Smooth muscle cell (in vitro differentiated cells): ENCODE data around the gene STIM2. TPM values are rescaled to one million over a fixed set of nuclear protein-coding genes. Genes with fewer than 3 reads are reported as not detected.
A peak's percentile ranks its signal among the peaks of the same experiment; 100 is the strongest.
"Not testable (repeated sequence)": the region's sequence is repeated elsewhere in the genome, so short reads cannot be mapped to it uniquely, and the experiment has no call there.

ENCODE experiments used
- DNase-seq: peaks from one replicate; lab custom pipeline; 2025; ENCODE audit not compliant: unreplicated experiment; lab: John Stamatoyannopoulos, UW
- H2AFZ ChIP-seq: fragments of 200-600 bp; sonication (generic); 2 replicates; pipeline ENCODE4 v1.6.0; 2016; ENCODE audit warnings: antibody characterized with exemption, low read depth, mild to moderate bottlenecking
- H3F3A ChIP-seq: fragments of 200-600 bp; sonication (generic); 2 replicates; pipeline ENCODE4 v1.6.0; 2017; ENCODE audit warnings: antibody characterized with exemption, low read depth
- H3K27ac ChIP-seq: fragments of 200-600 bp; sonication (generic); 2 replicates; pipeline ENCODE4 v1.5.1; 2016; ENCODE audit warnings: low read depth, mild to moderate bottlenecking
- H3K27me3 ChIP-seq: fragments of 200-600 bp; sonication (generic); 2 replicates; pipeline ENCODE4 v1.6.1; 2016; ENCODE audit warnings: low read depth, mild to moderate bottlenecking
- H3K36me3 ChIP-seq: fragments of 200-600 bp; sonication (generic); 2 replicates; pipeline ENCODE4 v1.5.1; 2016; ENCODE audit warnings: low read depth
- H3K4me1 ChIP-seq: fragments of 200-600 bp; sonication (generic); 2 replicates; pipeline ENCODE4 v1.5.1; 2016; ENCODE audit warnings: low read depth
- H3K4me2 ChIP-seq: fragments of 200-600 bp; sonication (generic); 2 replicates; pipeline ENCODE4 v1.6.0; 2016; ENCODE audit warnings: mild to moderate bottlenecking
- H3K4me3 ChIP-seq: fragments of 200-600 bp; sonication (generic); 2 replicates; pipeline ENCODE4 v1.5.1; 2016; ENCODE audit warnings: mild to moderate bottlenecking
- H3K79me2 ChIP-seq: fragments of 200-600 bp; sonication (generic); 2 replicates; pipeline ENCODE4 v1.6.0; 2016; ENCODE audit warnings: low read depth, mild to moderate bottlenecking
- H3K9ac ChIP-seq: fragments of 200-600 bp; sonication (generic); 2 replicates; pipeline ENCODE4 v1.6.0; 2016; ENCODE audit warnings: low read depth
- H3K9me3 ChIP-seq: fragments of 200-600 bp; sonication (generic); replicated peaks from 2 replicates; pipeline ENCODE4 v1.5.1; 2016; ENCODE audit warnings: low read depth
- H4K20me1 ChIP-seq: fragments of 200-600 bp; sonication (generic); 2 replicates; pipeline ENCODE4 v1.6.0; 2016; ENCODE audit warnings: low read depth
- CTCF ChIP-seq: fragments of 200-600 bp; sonication (generic); IDR thresholded peaks from 2 replicates; pipeline ENCODE4 v1.5.1; 2017; ENCODE audit warnings: borderline replicate concordance, mild to moderate bottlenecking, antibody characterized with exemption; ENCODE audit not compliant: insufficient read depth, poor library complexity, severe bottlenecking
- WGBS: methylation state at CpG from one replicate; pipeline ENCODE4 v1.1.7; 2016; ENCODE audit warnings: low lambda C conversion rate; 5-methylcytosine and 5-hydroxymethylcytosine counted together
- polyA plus RNA-seq: library from polyadenylated mRNA; unstranded; fragments of >200 nt; fragmentation: Nextera tagmentation; extraction: Ambion mirVana; gene quantifications from 2 replicates; pipeline ENCODE4 v1.2.1, GENCODE V29; 2016
- total RNA-seq: library from RNA; depleted of rRNA; stranded (reverse); fragments of >200 nt; gene quantifications from 2 replicates; pipeline ENCODE4 v1.2.3, GENCODE V29; 2014

Gene STIM2
- total RNA-seq (69.0 and 77.1 TPM in 2 replicates), polyA plus RNA-seq (31.0 and 31.3 TPM in 2 replicates)

- Histone ChIP-seq H3K27me3 (no peaks in the 10 kb centered on the region), H3K4me2 (peak within 1 kb of the TSS; percentile 99), H2AFZ (peak within 1 kb of the TSS; percentile 46), H3K9me3 (no peaks in the 10 kb centered on the region), H3K9ac (peak within 1 kb of the TSS; percentile 55), H3K4me1 (peaks cover 49% of the 10 kb centered on the region), H3K4me3 (peak within 1 kb of the TSS; percentile 79), H4K20me1 (peaks cover 29% of the 10 kb centered on the region), H3F3A (peaks cover 10% of the 10 kb centered on the region), H3K27ac (peak within 1 kb of the TSS; percentile 63), H3K79me2 (peaks cover 43% of the 10 kb centered on the region), H3K36me3 (no peaks in the 10 kb centered on the region)
- TF ChIP-seq CTCF = no peak
- WGBS = under 1% methylated on average over 52 of the region's 74 CpGs
- peak; percentile 93 for DNase-seq
These were observed at the start of gene STIM2 for GRCh38 chr4:26860157-26860921. STIM2 (plus strand) TSS chr4:26860841.

DNA sequence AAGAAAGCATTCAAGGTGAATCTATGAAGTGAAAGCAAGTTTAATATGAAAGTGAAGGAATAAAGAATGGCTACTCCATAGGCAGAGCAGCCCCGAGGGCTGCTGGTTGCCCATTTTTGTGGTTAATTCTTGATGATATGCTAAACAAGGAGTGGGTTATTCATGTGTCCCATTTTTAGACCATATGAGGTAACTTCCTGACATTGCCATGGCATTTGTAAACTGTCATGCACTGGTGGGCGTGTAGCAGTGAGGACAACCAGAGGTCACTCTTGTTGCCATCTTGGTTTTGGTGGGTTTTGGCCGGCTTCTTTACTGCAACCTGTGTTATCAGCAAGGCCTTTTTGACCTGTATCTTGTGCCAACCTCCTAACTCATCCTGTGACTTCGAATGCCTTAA lies 49.1 kb upstream of the STIM2 start:
- WGBS = 92% methylated on average over 4 of the region's 4 CpGs

GRCh38 chr4:26812049-26812714 lies 48.5 kb upstream of the STIM2 start:
- Histone ChIP-seq H3K4me3 (no peak overlapping the region), H3K27me3 (no peaks in the 10 kb centered on the region), H3K79me2 (no peaks in the 10 kb centered on the region), H3K9me3 (no peaks in the 10 kb centered on the region), H2AFZ (no peak overlapping the region), H3K4me1 (no peaks in the 10 kb centered on the region), H3K27ac (no peak overlapping the region), H4K20me1 (no peaks in the 10 kb centered on the region), H3K9ac (no peak overlapping the region), H3F3A (no peaks in the 10 kb centered on the region), H3K4me2 (peak overlapping the region; percentile 16), H3K36me3 (no peaks in the 10 kb centered on the region)
- 82% methylated on average over 6 of the region's 6 CpGs for WGBS
- TF ChIP-seq CTCF = no peak
- DNase-seq = no peak

More for the DNA sequence above, 49.1 kb upstream of the STIM2 start:
- H2AFZ ChIP-seq, H3K27me3 ChIP-seq, H3K27ac ChIP-seq, H3K79me2 ChIP-seq, H3K9me3 ChIP-seq, H3K4me2 ChIP-seq, H3K4me1 ChIP-seq, H4K20me1 ChIP-seq, H3K4me3 ChIP-seq, DNase-seq, H3F3A ChIP-seq, H3K36me3 ChIP-seq, H3K9ac ChIP-seq: not testable (repeated sequence)

- 96% methylated on average over 8 of the region's 8 CpGs for WGBS
- Histone ChIP-seq H3K79me2 (no peaks in the 10 kb centered on the region), H3K27ac (no peak overlapping the region), H3K4me1 (no peaks in the 10 kb centered on the region), H3K4me2 (no peak overlapping the region), H3K27me3 (no peaks in the 10 kb centered on the region), H3K9me3 (no peaks in the 10 kb centered on the region), H4K20me1 (no peaks in the 10 kb centered on the region), H3K4me3 (no peak overlapping the region), H2AFZ (no peak overlapping the region), H3K36me3 (no peaks in the 10 kb centered on the region), H3F3A (no peaks in the 10 kb centered on the region), H3K9ac (no peak overlapping the region)
- DNase-seq = no peak
- TF ChIP-seq CTCF = no peak
These were observed 46.9 kb upstream of the STIM2 start for GRCh38 chr4:26813698-26814097.
